GM19238 (cell line): ENCODE measurements around the gene SV2A.

Experiments used
- DNase-seq: peaks from one replicate; pipeline ENCODE4 v3.0.0; 2011; ENCODE audit warnings: low spot score; ENCODE audit not compliant: insufficient read length

SV2A gene

DNA sequence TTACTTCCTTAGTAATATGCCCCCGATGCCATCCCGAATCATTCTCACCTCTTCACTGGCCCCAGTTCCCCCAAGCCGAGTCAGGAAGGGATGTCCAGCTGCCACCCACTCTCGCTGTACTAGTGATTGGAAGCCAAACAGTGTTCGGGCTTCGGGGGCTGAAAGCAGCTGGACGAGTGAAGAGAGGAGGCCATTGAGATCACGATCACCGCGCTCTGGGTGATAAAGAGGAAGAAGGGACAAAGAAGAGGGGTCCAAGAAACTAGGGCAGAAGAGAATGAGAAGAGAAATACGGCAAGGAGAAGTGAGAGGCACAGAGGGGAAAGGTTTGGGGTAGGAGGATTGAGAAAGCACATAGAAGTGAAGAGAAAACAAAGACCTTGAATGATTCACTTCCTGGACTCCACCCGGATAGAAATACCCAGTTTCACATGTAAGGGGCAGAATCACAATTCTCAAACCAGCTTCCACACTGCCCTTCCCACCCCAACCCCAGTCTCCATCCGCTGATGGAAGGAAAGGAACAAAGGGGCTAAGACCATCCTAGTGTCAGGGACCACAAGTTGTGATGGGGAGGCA, 13.7 kb upstream of the SV2A start:
- no peak for DNase-seq

DNA sequence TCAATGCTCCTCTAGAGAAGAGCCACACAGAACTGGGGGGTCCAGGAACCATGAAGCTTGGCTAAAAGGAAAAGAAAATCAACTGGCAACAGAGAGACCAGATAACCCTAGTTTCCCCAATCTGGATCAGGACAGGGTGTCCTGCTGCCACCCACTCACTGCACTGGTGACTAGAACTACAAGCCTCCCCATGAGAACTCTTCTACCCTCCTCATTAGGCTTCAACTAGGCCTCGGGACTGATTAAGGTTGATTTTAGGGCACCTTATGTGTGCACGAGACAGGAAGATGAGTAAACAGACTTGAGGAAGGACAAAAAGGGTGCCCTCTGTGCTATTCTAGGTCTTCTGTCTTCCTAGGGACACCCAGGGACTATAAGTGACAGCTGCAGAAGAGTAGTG, 12.2 kb upstream of the SV2A start:
- DNase-seq: no peak

DNA sequence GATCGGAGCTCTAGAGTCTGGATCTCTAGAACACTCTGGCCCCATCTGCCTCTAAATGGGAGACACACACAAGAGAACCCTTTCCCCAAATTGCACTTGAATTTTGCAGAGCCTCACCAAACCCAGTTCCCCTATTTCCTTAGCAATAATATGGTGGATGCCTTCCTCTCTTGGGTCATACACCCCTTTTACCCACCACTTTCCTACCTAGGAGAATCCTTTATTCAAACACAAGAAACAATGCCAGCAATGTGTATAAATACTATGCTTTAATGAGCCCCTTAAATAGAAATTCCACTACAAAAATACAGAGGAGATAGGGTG, 10.7 kb upstream of the SV2A start:
- no peak for DNase-seq

DNA sequence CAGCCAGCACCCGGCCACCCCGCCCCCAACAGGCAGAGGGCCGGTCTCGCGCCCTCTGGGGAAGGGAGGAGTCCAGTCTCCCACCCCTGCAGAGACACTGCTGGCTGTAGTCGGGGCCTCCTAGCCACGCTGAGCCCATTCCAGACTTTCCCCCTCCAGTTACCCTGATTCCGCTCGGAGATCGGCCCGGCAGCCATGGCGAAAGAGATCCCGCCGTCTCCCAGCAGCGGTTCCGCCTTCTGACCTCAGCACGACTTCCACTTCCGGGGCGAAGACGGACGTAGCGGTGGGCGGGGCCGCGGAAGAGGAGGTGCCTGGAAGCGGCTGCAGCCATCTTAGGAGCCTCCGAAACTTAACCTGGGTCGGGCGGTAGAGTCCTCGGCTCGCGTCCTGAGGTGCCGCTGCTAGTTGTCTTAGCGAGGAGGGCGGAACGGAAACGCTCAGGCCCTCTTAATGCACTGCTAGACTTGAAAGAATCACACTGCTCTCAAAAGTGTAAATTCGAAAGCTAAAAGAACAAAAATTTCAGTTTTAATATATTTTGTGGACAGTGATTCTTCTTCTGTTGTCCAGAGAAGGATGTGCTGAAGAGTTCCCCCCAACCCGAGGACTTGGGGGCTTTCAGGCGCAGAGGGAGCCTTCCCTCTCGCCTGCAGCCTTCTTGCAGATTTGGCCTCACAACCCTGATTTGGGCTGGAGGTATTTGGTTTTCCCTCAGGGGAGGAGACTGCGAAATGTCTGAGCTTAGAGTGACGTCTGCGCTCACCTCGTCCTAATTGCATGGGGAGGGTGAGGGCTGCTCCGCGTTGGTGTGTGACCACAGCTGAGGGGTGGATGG, 10.1 kb upstream of the SV2A start, which contains the start of gene SF3B4:
Gene SF3B4 (minus strand): TSS at position 241 of the 838 bp plus-strand sequence. CDS start 44 bp downstream, at position 197.
- DNase-seq: peak; percentile 87

DNA sequence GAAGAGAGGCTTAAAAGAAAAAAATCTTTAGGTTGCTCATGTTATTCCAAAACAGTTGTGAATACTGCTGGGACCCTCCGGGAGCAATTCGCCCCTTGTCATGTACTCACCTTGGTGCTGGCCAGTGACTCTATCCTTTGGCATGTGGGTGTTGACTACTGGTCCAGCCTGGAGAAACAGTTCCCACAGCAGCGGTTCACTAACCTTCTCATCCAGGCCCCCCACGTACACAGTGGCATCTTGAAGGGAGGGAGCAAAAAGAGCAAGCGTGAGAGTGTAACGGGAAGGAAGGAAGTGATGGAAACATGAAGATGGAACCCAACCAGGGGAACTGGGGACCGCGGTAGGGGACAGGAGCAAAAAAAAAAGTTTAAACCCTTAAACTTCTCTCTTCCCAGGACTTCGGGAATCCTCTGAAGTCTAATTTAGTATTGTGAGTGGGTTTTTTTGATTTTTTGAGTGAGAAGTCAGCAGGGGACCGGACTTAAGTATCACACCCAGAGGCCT, 9.5 kb upstream of the SV2A start:
- DNase-seq: no peak

DNA sequence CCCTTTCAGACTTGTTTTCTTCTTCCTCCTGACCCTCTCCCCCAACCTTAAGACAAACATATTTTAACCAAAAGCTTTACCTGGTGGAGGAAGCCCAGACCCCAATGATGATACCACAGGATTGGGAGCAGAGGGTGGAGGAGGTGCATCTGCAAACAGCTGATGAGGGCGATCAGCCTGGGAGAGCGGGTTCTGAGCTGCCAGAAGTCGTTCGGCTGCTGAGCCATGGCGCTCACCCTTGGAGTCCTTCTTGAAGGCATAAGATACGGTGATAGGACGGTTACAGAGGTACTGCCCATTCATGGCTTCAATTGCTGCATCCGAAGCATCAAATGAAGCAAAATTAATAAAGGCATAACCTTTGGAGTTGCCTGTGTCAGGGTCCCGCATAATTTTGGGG, 8.7 kb upstream of the SV2A start:
- no peak for DNase-seq

DNA sequence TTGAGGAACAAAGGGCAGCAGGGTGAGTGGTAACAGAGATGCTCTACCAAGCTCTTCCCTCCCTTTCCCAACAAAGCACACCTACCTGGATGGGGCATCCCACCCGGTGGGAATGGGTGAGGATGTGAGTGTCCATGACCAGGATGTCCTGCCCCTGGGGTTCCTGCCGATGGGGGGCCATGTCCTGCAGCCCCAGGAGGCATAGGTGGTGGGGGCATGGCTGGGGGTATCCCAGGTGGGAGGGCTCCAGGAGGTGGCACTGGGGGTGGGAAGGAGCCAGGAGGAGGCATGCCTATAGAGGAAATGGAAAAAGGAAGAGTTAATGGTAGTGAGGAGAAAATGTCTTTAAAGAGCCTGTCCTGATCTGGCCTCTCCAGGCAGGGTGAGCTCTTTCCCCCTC, 8.1 kb upstream of the SV2A start:
- no peak for DNase-seq

DNA sequence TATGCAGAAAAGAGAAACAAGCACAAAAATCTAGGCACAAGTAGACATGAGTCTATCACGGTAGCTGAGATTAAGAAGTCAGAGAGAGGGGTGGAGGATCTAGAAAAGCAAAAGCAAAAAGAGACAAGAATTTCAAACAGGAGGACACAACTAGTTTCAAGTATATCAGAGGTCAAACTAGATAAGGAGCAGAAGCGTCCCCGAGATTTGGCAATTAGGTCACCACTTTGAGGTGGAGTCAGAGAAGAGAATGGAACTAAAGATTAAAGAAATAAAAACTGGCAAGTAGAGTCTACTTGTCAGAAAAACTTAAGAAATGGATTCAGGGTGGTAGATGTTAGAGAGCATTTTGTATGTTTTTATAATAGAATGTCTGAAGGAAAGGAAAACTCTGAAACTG, 7.7 kb upstream of the SV2A start:
- no peak for DNase-seq

DNA sequence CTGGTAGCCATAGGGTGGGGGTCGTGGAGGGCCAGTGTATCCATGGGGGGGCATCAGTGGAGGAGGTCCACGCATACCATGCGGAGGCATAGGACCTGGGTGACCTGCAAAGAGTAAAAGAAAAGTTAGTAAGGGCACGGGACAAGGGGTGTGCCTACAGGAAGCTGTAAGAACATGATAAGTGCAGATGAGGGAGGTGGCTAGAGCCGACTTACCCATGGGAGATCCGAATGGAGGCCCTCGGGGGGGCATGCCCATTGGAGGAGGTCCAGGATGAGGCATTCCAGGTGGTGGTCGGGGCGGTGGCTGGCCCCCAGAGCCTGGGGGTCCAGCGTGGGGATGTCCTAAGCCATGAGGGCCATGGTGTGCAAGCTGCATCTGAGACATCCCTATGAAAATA, 6.0 kb upstream of the SV2A start:
- DNase-seq: no peak

DNA sequence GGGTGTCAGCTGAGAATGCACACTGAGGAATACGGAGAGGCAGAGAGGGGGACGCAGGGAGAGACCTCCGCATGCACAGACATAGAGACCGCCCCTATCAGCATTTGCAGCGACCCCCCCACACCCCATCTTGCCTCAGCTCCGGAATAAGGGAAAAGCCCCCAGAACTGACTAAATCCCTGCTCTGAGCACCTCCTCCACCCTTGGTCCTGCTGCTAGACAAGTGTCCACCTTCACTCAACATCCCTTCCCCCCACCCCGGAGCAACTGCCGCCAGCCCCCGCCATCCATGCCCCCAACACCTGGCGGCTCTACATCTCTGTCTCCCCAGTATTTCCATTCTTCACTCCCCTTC, 769 bp downstream of the SV2A start:
- no peak for DNase-seq

DNA sequence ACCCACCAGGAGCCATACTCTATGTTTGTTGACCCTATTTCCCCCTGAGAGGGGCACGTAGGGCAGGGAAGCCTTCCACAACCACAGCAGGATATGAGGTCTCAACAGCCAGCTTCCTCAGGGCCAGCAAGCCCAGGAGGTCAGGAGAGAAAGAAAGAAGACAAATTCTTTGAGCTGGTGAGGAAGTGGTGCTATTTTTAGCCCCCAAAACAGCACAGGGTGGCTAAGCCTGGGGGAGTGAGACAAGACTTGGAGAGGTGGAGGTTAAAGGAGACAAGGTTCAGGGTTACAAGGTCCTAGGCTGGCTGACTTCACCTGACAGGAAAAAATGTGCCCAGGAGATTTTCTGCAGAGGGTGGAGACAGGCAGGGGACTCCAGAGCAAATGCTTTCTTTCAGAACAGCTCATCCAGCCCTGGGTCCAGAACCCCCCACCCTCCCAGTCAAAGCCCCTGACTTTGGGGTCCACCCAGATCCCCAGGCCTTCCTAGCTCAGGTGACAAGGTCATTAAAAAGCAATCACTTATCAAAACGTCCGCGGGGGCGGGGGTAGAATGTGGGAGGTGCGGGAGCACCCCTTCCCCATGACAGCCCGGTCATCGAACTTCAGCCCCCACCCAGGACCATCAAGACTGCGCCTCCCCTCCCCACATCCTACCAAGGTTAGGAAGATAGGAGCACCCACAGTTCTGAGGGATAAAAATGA, 1.3 kb downstream of the SV2A start:
- no peak for DNase-seq

DNA sequence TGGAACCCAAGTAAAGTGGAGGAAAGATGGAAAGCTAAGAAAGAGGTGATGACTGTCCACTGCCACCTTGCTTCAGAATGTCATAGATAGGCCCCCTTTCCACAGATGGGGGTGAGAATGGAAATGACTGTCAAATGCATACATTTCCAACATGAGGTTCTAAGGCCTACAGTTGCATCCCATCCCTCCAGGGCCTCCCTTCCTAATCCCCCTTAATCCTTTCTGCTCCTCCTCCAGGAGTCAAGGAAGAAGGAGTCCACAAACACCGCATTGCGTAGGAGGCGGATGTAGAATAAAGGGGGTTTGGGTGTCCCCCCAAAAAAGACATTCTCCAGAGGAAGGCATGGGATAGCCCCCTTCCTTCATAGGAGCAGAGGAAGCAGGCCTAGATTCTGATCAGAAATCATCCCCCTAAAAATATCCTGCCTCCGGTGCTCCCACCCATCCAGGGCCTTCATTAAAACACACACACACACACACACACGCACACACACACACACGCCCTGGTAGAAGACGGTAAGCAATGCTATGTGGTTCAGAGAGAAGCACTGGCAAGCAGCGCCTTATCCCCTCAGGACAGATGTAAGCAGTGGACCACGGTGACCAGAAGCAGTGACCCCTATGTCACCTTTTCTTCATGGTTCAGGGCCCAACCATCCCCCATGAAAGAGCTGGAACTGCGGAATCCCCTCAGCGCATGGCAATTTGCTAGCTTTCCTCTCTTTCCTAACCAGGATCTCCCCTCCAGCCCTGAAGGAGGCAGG, 2.0 kb downstream of the SV2A start:
- DNase-seq: no peak

DNA sequence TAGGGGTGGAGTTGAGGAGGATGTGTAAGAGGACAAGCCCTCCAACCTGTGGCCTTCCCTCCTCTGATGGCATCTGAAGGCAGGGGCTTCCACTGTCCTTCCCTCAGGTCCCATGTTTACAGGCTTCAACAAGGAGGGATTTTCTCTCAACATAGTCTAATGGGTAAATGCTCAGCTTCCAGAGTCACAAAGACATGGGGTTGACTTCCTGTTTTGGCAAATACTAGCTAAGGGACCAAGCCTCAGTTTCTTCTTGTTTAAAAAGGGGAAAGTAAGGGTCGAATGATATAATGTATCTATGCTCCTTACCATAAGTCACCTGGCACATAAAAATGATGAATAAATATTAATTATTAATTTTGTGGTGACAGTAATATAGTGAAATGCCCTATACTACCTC, 3.1 kb downstream of the SV2A start:
- no peak for DNase-seq

DNA sequence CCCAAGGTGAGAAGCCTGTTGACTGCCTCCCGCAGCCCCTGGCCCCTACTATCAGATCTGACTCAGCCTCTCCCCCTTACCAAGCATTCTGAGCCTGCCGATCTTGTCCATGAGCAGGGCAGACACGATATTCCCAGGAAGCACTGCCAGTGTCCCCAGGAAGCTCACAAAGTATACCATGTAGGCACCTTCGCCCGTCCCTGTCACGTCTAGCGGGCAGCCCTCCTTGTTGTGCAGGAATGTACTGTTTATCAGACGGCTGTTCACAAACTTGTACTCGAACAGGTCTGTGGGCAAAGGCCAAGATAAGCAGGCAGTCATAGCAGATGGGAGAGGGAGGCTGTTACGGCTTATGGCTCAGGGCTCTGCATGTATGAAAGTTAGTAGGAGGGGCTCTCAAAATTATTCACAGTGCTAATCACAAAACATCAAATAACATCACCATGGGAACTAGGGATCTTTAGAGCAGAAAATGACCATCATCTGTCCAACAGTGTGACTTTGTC, 11.0 kb downstream of the SV2A start:
- DNase-seq: no peak

DNA sequence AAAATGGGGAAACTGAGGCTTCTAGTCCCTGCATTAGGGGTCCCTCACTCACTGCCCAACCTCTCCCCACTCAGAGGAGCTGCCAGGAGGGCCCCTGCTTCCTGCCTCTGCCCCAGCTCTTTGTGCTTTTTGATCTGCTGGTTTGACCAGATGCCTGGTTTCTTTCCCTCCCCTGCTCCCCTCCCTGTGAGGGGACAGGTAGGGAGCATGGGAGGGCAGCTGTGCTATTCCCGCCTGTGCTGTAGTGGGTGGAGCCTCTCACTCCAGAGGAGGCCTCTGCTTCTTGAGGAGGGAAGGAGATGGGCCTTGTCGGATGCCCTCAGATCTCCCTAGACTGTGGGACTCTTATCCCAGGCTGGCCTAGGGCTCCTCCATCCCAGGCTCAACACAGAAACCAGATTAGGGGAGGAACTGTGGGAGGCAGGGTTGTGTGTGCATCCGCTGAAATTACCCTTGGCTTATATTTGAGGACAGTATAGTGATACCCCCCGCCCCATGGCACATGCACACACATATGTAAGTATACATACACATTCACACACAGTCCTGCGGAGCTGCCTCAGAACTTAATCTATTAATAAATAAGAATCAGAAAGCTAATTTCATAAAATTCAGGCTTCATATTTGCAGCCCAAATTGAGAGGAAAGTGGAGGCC, 13.7 kb downstream of the SV2A start:
- DNase-seq: no peak

DNA sequence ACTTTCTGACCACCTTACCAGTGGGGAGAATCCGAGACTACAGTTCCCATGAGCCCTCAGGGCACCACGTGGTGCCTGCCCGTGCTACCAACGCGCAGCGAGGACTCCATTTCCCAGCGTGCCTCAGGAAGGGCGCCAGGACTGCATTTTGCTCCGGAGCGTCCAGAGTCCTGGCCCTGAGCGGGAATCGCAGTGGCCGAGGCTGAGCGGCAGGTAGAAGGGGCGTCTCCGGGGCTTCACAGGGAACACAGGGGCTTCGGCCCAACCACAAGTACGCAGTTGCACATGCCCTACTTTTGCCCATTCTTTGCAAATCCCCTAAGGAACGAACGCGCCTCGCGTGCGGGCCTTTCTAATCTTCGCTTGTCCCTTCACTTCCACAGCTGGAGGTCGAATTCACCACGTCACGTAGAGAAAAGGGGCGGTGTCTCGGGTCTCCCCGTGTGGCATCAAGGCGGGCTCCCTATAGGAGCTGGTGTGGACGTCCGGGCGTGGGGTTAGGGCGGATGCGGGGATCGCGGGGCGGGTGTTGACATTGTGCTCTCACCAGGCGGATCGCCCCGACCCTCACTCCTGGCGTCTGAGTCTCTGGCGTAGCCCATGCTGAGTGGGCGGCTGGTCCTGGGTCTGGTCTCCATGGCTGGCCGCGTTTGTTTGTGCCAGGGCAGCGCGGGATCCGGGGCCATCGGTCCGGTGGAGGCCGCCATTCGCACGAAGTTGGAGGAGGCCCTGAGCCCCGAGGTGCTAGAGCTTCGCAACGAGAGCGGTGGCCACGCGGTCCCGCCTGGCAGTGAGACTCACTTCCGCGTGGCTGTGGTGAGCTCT, 18.0 kb downstream of the SV2A start, which contains the start of gene BOLA1:
Gene BOLA1 (plus strand): TSS at position 109 of the 825 bp plus-strand sequence. CDS start 492 bp downstream, at position 601.
- peak; percentile 91 for DNase-seq

DNA sequence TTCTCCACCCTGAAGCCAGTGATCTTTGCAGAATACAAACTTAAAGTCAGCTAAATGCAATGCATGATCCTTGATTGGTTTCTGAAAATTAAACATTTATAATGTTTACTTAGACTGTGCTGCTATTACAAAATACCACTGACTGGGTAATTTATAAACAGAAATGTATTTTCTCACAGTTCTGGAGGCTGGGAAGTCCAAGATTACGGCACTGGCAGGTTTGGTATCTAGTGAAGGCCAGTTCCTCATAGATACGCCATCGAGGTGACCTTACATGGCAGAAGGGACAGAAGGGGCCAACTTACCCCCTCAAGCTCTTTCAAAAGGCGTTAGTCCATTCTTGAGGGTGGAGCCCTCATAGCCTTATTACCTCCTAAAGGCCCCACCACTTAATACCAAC, 21.1 kb downstream of the SV2A start:
- no peak for DNase-seq

DNA sequence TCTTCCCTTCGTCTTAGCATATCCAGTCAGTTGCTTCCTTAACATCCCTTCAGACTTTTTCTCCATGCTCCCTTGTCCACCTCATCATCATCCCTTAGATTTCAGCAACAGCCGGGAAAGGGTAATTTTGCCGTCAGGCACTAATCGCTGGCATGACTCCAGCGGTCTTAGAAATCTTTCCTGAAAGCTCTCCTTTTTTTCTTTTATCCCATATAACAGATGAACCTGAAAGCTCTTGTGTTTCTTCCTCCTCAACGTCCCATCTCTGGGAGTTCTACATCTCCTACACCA, 28.7 kb downstream of the SV2A start:
- no peak for DNase-seq

DNA sequence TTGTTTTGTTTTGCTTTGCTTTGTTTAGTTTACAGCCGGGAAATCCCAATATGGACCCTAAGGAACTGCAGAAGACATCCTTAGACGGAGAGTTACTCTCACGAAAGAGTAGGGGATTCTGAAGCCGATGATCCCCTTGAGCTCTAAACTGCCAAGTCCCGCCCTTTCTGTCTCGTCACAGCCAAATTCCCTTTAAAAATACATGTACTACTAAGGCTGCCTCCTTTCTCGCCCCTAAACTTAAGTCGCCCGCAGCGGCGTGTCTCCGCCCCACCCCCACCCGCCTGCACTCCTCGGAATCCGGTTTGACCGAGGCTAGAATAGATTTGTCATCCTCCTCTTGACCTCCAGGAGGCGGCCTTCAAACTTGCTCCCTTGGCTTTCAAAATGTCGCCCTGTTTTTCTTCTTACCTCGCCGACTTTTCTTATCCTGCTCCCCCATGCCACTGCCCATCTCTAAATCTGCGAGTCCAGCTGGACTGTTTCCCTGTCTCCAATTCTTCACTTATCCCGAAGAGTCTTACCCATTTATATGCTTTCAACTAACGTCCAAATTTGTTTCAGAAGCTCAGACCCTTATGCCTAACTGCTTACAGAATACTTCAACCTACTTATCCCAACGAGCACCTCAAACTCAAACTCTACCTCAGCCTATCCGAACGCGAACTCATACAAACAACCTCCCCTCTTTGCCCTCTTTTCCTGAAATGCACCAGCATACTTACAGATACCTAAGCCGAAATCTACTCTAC, 29.2 kb downstream of the SV2A start:
- DNase-seq: peak; percentile 58
